HepG2 (cell line): ENCODE data around the gene DENND1C. TPM values are rescaled to one million over a fixed set of nuclear protein-coding genes. Genes with fewer than 3 reads are reported as not detected.

Experiments
- ATAC-seq: fragments of 200-7000 bp; cut with Tn5 transposase; 3 replicates; pipeline ENCODE4 v1.9.1; 2020; ENCODE audit warnings: mild to moderate bottlenecking, moderate library complexity
- Bru-seq: library from RNA; stranded (reverse); fragments of 400-500 nt; gene quantifications from one replicate; lab custom pipeline; 2021; lab: Mats Ljungman, UMichigan
- BruChase-seq, 2 experiments: library from RNA; stranded (reverse); fragments of 400-500 nt; gene quantifications; one replicate each; lab custom pipeline; 2021; lab: Mats Ljungman, UMichigan
- BruUV-seq: library from RNA; stranded (reverse); fragments of 400-500 nt; replicated peaks from 2 replicates; lab custom pipeline; 2021; lab: Mats Ljungman, UMichigan
- CTCF ChIA-PET: fragments of 300-600 bp; formaldehyde crosslinking; extraction: SDS; loops from one replicate; lab custom pipeline; 2021; ENCODE audit warnings: low total read pairs, inconsistent platforms, low intra/inter-chr PET ratio; lab: Yijun Ruan, JAX
- POLR2A ChIA-PET: fragments of 350-600 bp; sonication (Branson Sonifier 250); formaldehyde crosslinking; loops from one replicate; lab custom pipeline; 2020; ENCODE audit warnings: antibody characterized with exemption, inconsistent platforms; lab: Yijun Ruan, JAX
- DNase-seq: peaks from one replicate; pipeline ENCODE4 v3.0.0-alpha.2; 2015; ENCODE audit warnings: low spot score
- FAIRE-seq: peaks from 3 replicates; lab custom pipeline; 2011; peaks lifted over from hg19 to GRCh38; lab: Jason Lieb, UNC
- H2AFZ ChIP-seq: one replicate; pipeline ENCODE4 v1.6.1; 2011; ENCODE audit warnings: low read length, inconsistent platforms
- H3K27ac ChIP-seq: fragments of 300-600 bp; 3 replicates; pipeline ENCODE4 v1.8.0; 2011; ENCODE audit warnings: mixed run types, mild to moderate bottlenecking, mixed read lengths, low read length, inconsistent platforms; ENCODE audit not compliant: insufficient read depth; ENCODE audit errors: extremely low read length
- H3K27me3 ChIP-seq, 2 experiments: fragments of 200-600 bp in 1 of 2; 2 replicates in 1 of 2; 3 replicates in 1 of 2; pipeline versions ENCODE4 v1.6.0 to v1.8.0; 2011; ENCODE audit warnings: low read length in 2 of 2, mild to moderate bottlenecking in 2 of 2, moderate library complexity in 2 of 2, inconsistent platforms in 1 of 2; ENCODE audit not compliant: insufficient read depth in 2 of 2, control insufficient read depth in 1 of 2
- H3K36me3 ChIP-seq, 2 experiments: fragments of 200-600 bp in 1 of 2; replicated peaks in 1 of 2; 2 replicates in 1 of 2; 3 replicates in 1 of 2; pipeline versions ENCODE4 v1.5.1 to v1.8.0; 2011; ENCODE audit warnings: low read length in 2 of 2, inconsistent platforms in 1 of 2; ENCODE audit not compliant: insufficient read depth in 2 of 2, control insufficient read depth in 1 of 2
- H3K4me1 ChIP-seq: 2 replicates; pipeline ENCODE4 v1.5.1; 2012; ENCODE audit warnings: low read length, inconsistent platforms; ENCODE audit not compliant: insufficient read depth
- H3K4me2 ChIP-seq: 2 replicates; pipeline ENCODE4 v1.6.0; 2011; ENCODE audit warnings: low read depth, low read length, inconsistent platforms
- H3K4me3 ChIP-seq, 3 experiments: fragments of 200-600 bp in 1 of 3; sonication (generic), shearing (Covaris generic) in 1 of 3; replicated peaks in 1 of 3; 2 replicates each; pipeline ENCODE4 v1.5.1; 2011 to 2016; ENCODE audit warnings: low read length in 3 of 3, inconsistent platforms in 2 of 3, low read depth in 2 of 3, mild to moderate bottlenecking in 2 of 3, control low read depth in 1 of 3, mixed read lengths in 1 of 3; ENCODE audit not compliant: insufficient read depth in 1 of 3
- H3K79me2 ChIP-seq: one replicate; pipeline ENCODE4 v1.6.1; 2011; ENCODE audit warnings: low read length, inconsistent platforms; ENCODE audit not compliant: insufficient read depth
- H3K9ac ChIP-seq: 2 replicates; pipeline ENCODE4 v1.6.0; 2011; ENCODE audit warnings: mild to moderate bottlenecking, low read depth, low read length, inconsistent platforms; ENCODE audit not compliant: insufficient read depth
- H3K9me3 ChIP-seq: 2 replicates; pipeline ENCODE4 v1.5.1; 2012; ENCODE audit warnings: mild to moderate bottlenecking, low read length
- H4K20me1 ChIP-seq: 2 replicates; pipeline ENCODE4 v1.6.0; 2011; ENCODE audit warnings: inconsistent platforms, mild to moderate bottlenecking, low read length, moderate library complexity; ENCODE audit not compliant: insufficient read depth
- ARNTL ChIP-seq: sonication (generic); formaldehyde crosslinking; IDR thresholded peaks from 2 replicates; pipeline ENCODE4 v1.4.0; 2020; ENCODE audit warnings: mild to moderate bottlenecking, missing genetic modification reagents
- HNF1B ChIP-seq: sonication (generic); formaldehyde crosslinking; IDR thresholded peaks from 2 replicates; pipeline ENCODE4 v1.5.1; 2020; ENCODE audit warnings: mild to moderate bottlenecking, moderate library complexity, missing genetic modification reagents
- MED1 ChIP-seq: sonication (generic); formaldehyde crosslinking; IDR thresholded peaks from 2 replicates; pipeline ENCODE4 v1.4.0; 2020; ENCODE audit warnings: missing genetic modification reagents
- POLR2AphosphoS2 ChIP-seq: IDR thresholded peaks from 2 replicates; pipeline ENCODE4 v1.6.1; 2011; ENCODE audit warnings: low read depth, low read length, improper control_type of control experiment
- RBFOX2 ChIP-seq: fragments of 200-400 bp; formaldehyde crosslinking; IDR thresholded peaks from 2 replicates; pipeline ENCODE4 v1.6.1; 2017; ENCODE audit warnings: low read depth, mild to moderate bottlenecking, low read length
- SAP130 ChIP-seq: IDR thresholded peaks from 2 replicates; pipeline ENCODE4 v1.6.1; 2016; ENCODE audit warnings: low read depth
- SOX13 ChIP-seq, 3 experiments: fragments of 450-650 bp in 1 of 3; sonication (generic) in 1 of 3; formaldehyde crosslinking in 1 of 3; IDR thresholded peaks in 2 of 3; conservative IDR thresholded peaks in 1 of 3; 2 replicates each; pipeline versions ENCODE4 v1.5.0 to v1.6.1; 2016 to 2020; ENCODE audit warnings: antibody characterized with exemption in 1 of 3, mild to moderate bottlenecking in 1 of 3, missing compliant biosample characterization in 1 of 3, missing genetic modification reagents in 1 of 3, moderate library complexity in 1 of 3
- SP2 ChIP-seq: sonication (generic); formaldehyde crosslinking; IDR thresholded peaks from 2 replicates; pipeline ENCODE4 v1.5.1; 2020; ENCODE audit warnings: mild to moderate bottlenecking, missing genetic modification reagents
- TAF15 ChIP-seq: fragments of 200-400 bp; formaldehyde crosslinking; IDR thresholded peaks from one replicate; pipeline ENCODE4 v1.6.1; 2018; ENCODE audit warnings: mild to moderate bottlenecking, low read depth, low read length; ENCODE audit not compliant: poor library complexity, severe bottlenecking
- WIZ ChIP-seq: sonication (generic); formaldehyde crosslinking; IDR thresholded peaks from 2 replicates; pipeline ENCODE4 v1.5.1; 2020; ENCODE audit warnings: mild to moderate bottlenecking, missing genetic modification reagents
- ZEB1 ChIP-seq: IDR thresholded peaks from 2 replicates; pipeline ENCODE4 v1.6.1; 2012; ENCODE audit warnings: mild to moderate bottlenecking, low read depth, inconsistent platforms; ENCODE audit not compliant: insufficient replicate concordance
- ZMYM2 ChIP-seq: sonication (generic); formaldehyde crosslinking; IDR thresholded peaks from 2 replicates; pipeline ENCODE4 v1.8.0; 2022; ENCODE audit warnings: mild to moderate bottlenecking, missing genetic modification reagents
- ZNF264 ChIP-seq: sonication (generic); formaldehyde crosslinking; IDR thresholded peaks from 2 replicates; pipeline ENCODE4 v1.4.0; 2020; ENCODE audit warnings: missing genetic modification reagents
- ZNF558 ChIP-seq: sonication (generic); formaldehyde crosslinking; IDR thresholded peaks from 2 replicates; pipeline ENCODE4 v1.9.0; 2022; ENCODE audit warnings: mild to moderate bottlenecking, missing genetic modification reagents, borderline replicate concordance
- ZNF639 ChIP-seq: conservative IDR thresholded peaks from 2 replicates; pipeline ENCODE4 v1.6.1; 2018; ENCODE audit warnings: missing genetic modification reagents
- WGBS: methylation state at CpG from one replicate; pipeline ENCODE4 v1.1.6; 2017; ENCODE audit warnings: low lambda C conversion rate; 5-methylcytosine and 5-hydroxymethylcytosine counted together
- in situ Hi-C: cut with HindIII; loops from 2 replicates; pipeline ENCODE4 v1.10.0; 2017; ENCODE audit warnings: low pct_unique_long_range_greater_than_20kb; ENCODE audit not compliant: extremely low pct_ligation_motif_present
- intact Hi-C: fragments of 100-400 bp; cut with micrococcal nuclease; formaldehyde crosslinking; loops from one replicate; pipeline ENCODE4 v1.10.0; 2022; ENCODE audit not compliant: unreplicated experiment
- long read RNA-seq, 2 experiments: library from RNA in 1 of 2; library from polyadenylated mRNA in 1 of 2; stranded (forward) in 1 of 2; unstranded in 1 of 2; transcript quantifications; one replicate each; pipeline ENCODE4 v2.0.0, GENCODE V29; 2019 to 2022
- polyA minus RNA-seq, 3 experiments: library from RNA; depleted of rRNA, polyadenylated mRNA; stranded (reverse); fragments of >200 nt; gene quantifications; 2 replicates each; pipeline ENCODE4 v1.2.3, GENCODE V29; 2011; ENCODE audit warnings: low replicate concordance in 1 of 3
- polyA plus RNA-seq, 8 experiments: library from polyadenylated mRNA; depleted of rRNA in 3 of 8; stranded (reverse) in 7 of 8; unstranded in 1 of 8; fragments of >200 nt; fragmentation: Illumina TruSeq in 4 of 8; extraction: Trizol in 4 of 8; gene quantifications; 2 replicates each; pipeline versions ENCODE4 v1.2.1 to v1.2.3, GENCODE V29; 2011 to 2016; ENCODE audit warnings: low read depth in 4 of 8, missing spikeins in 1 of 8, mixed read lengths in 1 of 8; ENCODE audit not compliant: insufficient read depth in 1 of 8
- total RNA-seq, 5 experiments: library from RNA; depleted of rRNA; stranded (reverse); fragments of >200 nt; fragmentation: Illumina TruSeq; extraction: Trizol; gene quantifications; 2 replicates each; pipeline ENCODE4 v1.2.3, GENCODE V29; 2016; ENCODE audit warnings: low read depth in 1 of 5

Gene DENND1C
- total RNA-seq (2016; rRNA removed; fragmentation: Illumina TruSeq; extraction: Trizol) (0.04 TPM in 1 of 2 replicates, not detected in the other), polyA plus RNA-seq (2011; rRNA removed) (0.73 and 0.90 TPM in 2 replicates), polyA minus RNA-seq (2011; rRNA and poly(A)+ RNA removed; ENCODE audit: low replicate concordance) (0.14 and 0.19 TPM in 2 replicates), Bru-seq, nascent RNA (percentile 18 among the genes with signal in this experiment), BruChase-seq, experiment 1, labeled RNA remaining after a 6-hour chase (percentile 15 among the genes with signal in this experiment), BruChase-seq, experiment 2, labeled RNA remaining after a 2-hour chase (percentile 10 among the genes with signal in this experiment)
- not detected in 2 replicates for total RNA-seq (2016; cell fraction: cytosol; rRNA removed; fragmentation: Illumina TruSeq; extraction: Trizol; ENCODE audit: low read depth)
- 0.15 and 0.17 TPM in 2 replicates for total RNA-seq (2016; cell fraction: insoluble cytoplasmic fraction; rRNA removed; fragmentation: Illumina TruSeq; extraction: Trizol)
- total RNA-seq (2016; cell fraction: membrane; rRNA removed; fragmentation: Illumina TruSeq; extraction: Trizol) = 0.21 TPM in 1 of 2 replicates, not detected in the other
- 0.13 TPM in 1 of 2 replicates, not detected in the other for total RNA-seq (2016; cell fraction: nucleus; rRNA removed; fragmentation: Illumina TruSeq; extraction: Trizol)
- 0.44 and 0.58 TPM in 2 replicates for polyA plus RNA-seq (2011; cell fraction: cytosol; rRNA removed)
- 1.4 and 1.9 TPM in 2 replicates for polyA plus RNA-seq (2011; cell fraction: nucleus; rRNA removed)
- 6.9 and 8.3 TPM in 2 replicates for polyA plus RNA-seq (2012)
- 0.07 and 0.09 TPM in 2 replicates for polyA plus RNA-seq (2016; cell fraction: cytosol; fragmentation: Illumina TruSeq; extraction: Trizol; ENCODE audit: low read depth)
- 0.15 and 0.23 TPM in 2 replicates for polyA plus RNA-seq (2016; cell fraction: insoluble cytoplasmic fraction; fragmentation: Illumina TruSeq; extraction: Trizol; ENCODE audit: low read depth)
- 0.22 and 0.23 TPM in 2 replicates for polyA plus RNA-seq (2016; cell fraction: membrane; fragmentation: Illumina TruSeq; extraction: Trizol; ENCODE audit: low read depth)
- 0.51 and 1.3 TPM in 2 replicates for polyA plus RNA-seq (2016; cell fraction: nucleus; fragmentation: Illumina TruSeq; extraction: Trizol; ENCODE audit: insufficient read depth, low read depth)
- not detected in 2 replicates for polyA minus RNA-seq (2011; cell fraction: cytosol; rRNA and poly(A)+ RNA removed)
- polyA minus RNA-seq (2011; cell fraction: nucleus; rRNA and poly(A)+ RNA removed) = 0.13 and 0.87 TPM in 2 replicates
- long read RNA-seq, experiment 1, partial matches to known transcripts = 0 of 1 reads
- long read RNA-seq, experiment 1, other reads (novel, unspliced or antisense) = 0 of 1 reads
- long read RNA-seq, experiment 2, partial matches to known transcripts = 1 of 3 reads
- long read RNA-seq, experiment 2, other reads (novel, unspliced or antisense) = 1 of 3 reads

GRCh38 chr19:6481541-6482342 lies at the start of gene DENND1C:
TSS of gene DENND1C (minus strand) at chr19:6481787. CDS start at chr19:6481695, 92 bp downstream.
- 11% methylated on average over 10 of the region's 24 CpGs for WGBS
- no peak for TF ChIP-seq WIZ
- no peak for TF ChIP-seq ZNF639 (CRISPR knock-in tag)
- 0 out of 2 replicates have a peak, but pooled peaks have one; percentile 26 for TF ChIP-seq HNF1B (CRISPR knock-in tag)
- TF ChIP-seq RBFOX2 = no peak
- no peak for TF ChIP-seq SP2 (CRISPR knock-in tag)
- TF ChIP-seq ARNTL = no peak
- no peak for TF ChIP-seq TAF15
- no peak for TF ChIP-seq ZNF264 (CRISPR knock-in tag)
- no peak for TF ChIP-seq ZNF558
- no peak for TF ChIP-seq SOX13 (IDR thresholded peaks at IDR 0.05)
- no peak for TF ChIP-seq SOX13 (CRISPR knock-in tag; conservative IDR thresholded peaks at IDR 0.05 in 1 of 2, IDR thresholded peaks at IDR 0.05 in 1 of 2)
- 0 out of 2 replicates have a peak, but pooled peaks have one; percentile 39 for TF ChIP-seq SAP130 (CRISPR knock-in tag)
- TF ChIP-seq POLR2AphosphoS2 = no peak
- no peak for TF ChIP-seq MED1 (CRISPR knock-in tag)
- TF ChIP-seq ZMYM2 = 0 out of 2 replicates have a peak, but pooled peaks have one; percentile 22
- TF ChIP-seq ZEB1 = no peak

More at GRCh38 chr19:6481541-6482342, at the start of gene DENND1C:
- Histone ChIP-seq H3K79me2 (no peaks in the 10 kb centered on the region), H3K4me3 (peak within 1 kb of the TSS in 1 of 3 experiments; percentile 34; a peak in 1 of 6 replicates), H3K36me3 (no peaks in the 10 kb centered on the region), H4K20me1 (no peaks in the 10 kb centered on the region), H3K9me3 (no peaks in the 10 kb centered on the region), H3K27ac (no peak within 1 kb of the TSS), H3K4me2 (peak within 1 kb of the TSS; percentile 18), H2AFZ (no peak within 1 kb of the TSS), H3K27me3 (peaks cover 2 to 16% of the 10 kb centered on the region in 2 experiments; a peak in 3 of 5 replicates), H3K9ac (no peak within 1 kb of the TSS), H3K4me1 (peaks cover 23% of the 10 kb centered on the region)
- FAIRE-seq = peak; percentile 62
- in situ Hi-C loops = no loop called here
- DNase-seq = peak; percentile 47
- no TSS peak for BruUV-seq
- ATAC-seq = peak; percentile 85
- CTCF ChIA-PET = interaction anchor here (0.8 to 1.3 kb wide), 4 partner anchors 35 to 382 kb away, joined by 3 to 6 read pairs (median 4); no protein-coding TSS in a partner anchor
- POLR2A ChIA-PET = no interaction called here
- intact Hi-C loops = loop anchor here (10.0 kb wide), 1 partner anchor 383 kb away; no protein-coding TSS in a partner anchor
